ENCODE measurements around the gene KCTD1. TPM values are rescaled to one million over a fixed set of nuclear protein-coding genes. Genes with fewer than 3 reads are reported as not detected.

The KCTD1 gene
- total and polyA plus RNA-seq, 2 of the 4 experiments (the other 2 are of a cell fraction) = 5.0 to 5.8 TPM

GRCh38 chr18:26524002-26524401, 24.4 kb downstream of the KCTD1 start:
- Histone ChIP-seq H3K14ac (replicated peaks; ENCODE audit: low read depth, low read length) (no peak overlapping the region), H2BK120ac (ENCODE audit: low read depth, low read length) (no peak overlapping the region), H2AFZ (replicated peaks; ENCODE audit: low read length, poor library complexity) (no peak overlapping the region), H4K91ac (ENCODE audit: insufficient read depth, low read depth, low read length) (no peak overlapping the region), H3K9me3 (ENCODE audit: control insufficient read depth, insufficient read depth, low read length) (no peaks in the 10 kb centered on the region), H3K4me2 (ENCODE audit: low read depth, low read length) (no peak overlapping the region), H2BK5ac (ENCODE audit: low read depth, low read length, poor library complexity, severe bottlenecking) (no peak overlapping the region), H3K9ac (ENCODE audit: low read depth, low read length) (no peak overlapping the region), H3K79me1 (ENCODE audit: low read depth in 1 of 2, low read length in 2 of 2) (0 out of 4 replicates have a peak, but pooled peaks cover 0 to 5% of the 10 kb centered on the region in 2 experiments), H2BK20ac (ENCODE audit: low read depth, low read length) (no peak overlapping the region), H4K8ac (ENCODE audit: low read depth in 2 of 2, low read length in 2 of 2) (no peak overlapping the region), H3K4ac (ENCODE audit: low read depth, low read length) (no peak overlapping the region), H3K9me1 (ENCODE audit: insufficient read depth, low read length) (no peaks in the 10 kb centered on the region), H4K20me1 (ENCODE audit: insufficient read depth, low read length) (no peaks in the 10 kb centered on the region), H3K27ac (ENCODE audit: insufficient read depth, low read length) (no peak overlapping the region), H2BK15ac (ENCODE audit: low read depth, low read length) (no peak overlapping the region), H2AK9ac (replicated peaks; ENCODE audit: low read depth, low read length, poor library complexity) (no peak overlapping the region), H3K4me1 (ENCODE audit: control insufficient read depth, insufficient read depth, low read length) (peaks cover 8% of the 10 kb centered on the region; the same call in 1 of the 2 replicates), H3K23ac (ENCODE audit: low read depth, low read length) (no peak overlapping the region), H3K56ac (ENCODE audit: extremely low read depth, insufficient read depth, low read length) (no peak overlapping the region), H3K4me3 (ENCODE audit: insufficient read depth, low read depth, low read length) (no peak overlapping the region), H4K5ac (ENCODE audit: low read depth, low read length) (no peak overlapping the region), H3K36me3 (ENCODE audit: control insufficient read depth, insufficient read depth, low read length) (no peaks in the 10 kb centered on the region), H2AK5ac (ENCODE audit: low read depth, low read length) (no peak overlapping the region), H3K27me3 (ENCODE audit: control insufficient read depth, insufficient read depth, low read length) (no peaks in the 10 kb centered on the region), H3K18ac (ENCODE audit: low read depth, low read length) (no peak overlapping the region)
- dilution Hi-C loops (cut with HindIII; ENCODE audit: low sequenced_read_pairs, unreplicated experiment) = no loop called here
- ATAC-seq (ENCODE audit: low read depth) = no peak
- ChIA-PET CTCF (no interaction called here), POLR2A (ENCODE audit: unreplicated experiment) (no interaction called here)
- no peak for DNase-seq
- intact Hi-C loops (cut with micrococcal nuclease) = no loop called here
- BruUV-seq (replicated peaks) = no TSS peak
- TF ChIP-seq MAZ (IDR thresholded peaks at IDR 0.05; ENCODE audit: borderline replicate concordance, low read depth, low read length) = no peak
- TF ChIP-seq SMC3 (IDR thresholded peaks at IDR 0.05; ENCODE audit: low read depth, low read length) = no peak
- no peak for TF ChIP-seq CHD1 (IDR thresholded peaks at IDR 0.05; ENCODE audit: low read depth, low read length)
- TF ChIP-seq NFE2L2 (IDR thresholded peaks at IDR 0.05; ENCODE audit: low read depth, low read length) = no peak
- no peak for TF ChIP-seq POLR2A (IDR thresholded peaks at IDR 0.05; ENCODE audit: low read depth, low read length)
- TF ChIP-seq RAD21 (IDR thresholded peaks at IDR 0.05; ENCODE audit: low read length) = no peak
- TF ChIP-seq MAFK (IDR thresholded peaks at IDR 0.05; ENCODE audit: low read depth, low read length) = no peak
- no peak for TF ChIP-seq BHLHE40 (IDR thresholded peaks at IDR 0.05; ENCODE audit: low read depth, low read length)
- TF ChIP-seq RCOR1 (IDR thresholded peaks at IDR 0.05; ENCODE audit: insufficient replicate concordance, low read length) = no peak
- no peak for TF ChIP-seq MXI1 (IDR thresholded peaks at IDR 0.05; ENCODE audit: borderline replicate concordance, low read depth, low read length)
- TF ChIP-seq ELK1 (IDR thresholded peaks at IDR 0.05; ENCODE audit: borderline replicate concordance, low read depth, low read length) = no peak
- TF ChIP-seq CTCF (conservative IDR thresholded peaks at IDR 0.05; ENCODE audit: low read depth, low read length) = no peak
- no CpG with 5 or more reads among the region's 2 CpGs for WGBS, 2 experiments (ENCODE audit: extremely low coverage in 2 of 2, insufficient read length in 1 of 2)
- in situ Hi-C loops (cut with MboI; ENCODE audit: low sequenced_read_pairs) = no loop called here
